ENCODE results near the gene ZMAT1. TPM values are rescaled to one million over a fixed set of nuclear protein-coding genes. Genes with fewer than 3 reads are reported as not detected.
"Not testable (repeated sequence)": the region's sequence is repeated elsewhere in the genome, so short reads cannot be mapped to it uniquely, and the experiment has no call there.

Gene ZMAT1
- 35.0 TPM for total RNA-seq

GRCh38 chrX:101931488-101932248, at the start of gene ZMAT1:
Gene ZMAT1 (minus strand): TSS chrX:101932027. CDS start chrX:101932008, 19 bp downstream.
- intact Hi-C loops (cut with DNase I): no loop called here
- peak; percentile 98 for DNase-seq (ENCODE audit: low spot score)
- peak; percentile 99 for ATAC-seq

- intact Hi-C loops (cut with DNase I): no loop called here
- ATAC-seq: no peak
- DNase-seq (ENCODE audit: low spot score): no peak
These were observed 45.3 kb upstream of the ZMAT1 start for GRCh38 chrX:101977106-101977505.

GRCh38 chrX:101973066-101973465, 41.2 kb upstream of the ZMAT1 start:
- ATAC-seq: no peak
- intact Hi-C loops (cut with DNase I): no loop called here
- no peak for DNase-seq (ENCODE audit: low spot score)

GRCh38 chrX:101964923-101965539, 33.2 kb upstream of the ZMAT1 start:
- ATAC-seq; intact Hi-C loops (cut with DNase I); DNase-seq (ENCODE audit: low spot score): not testable (repeated sequence)

GRCh38 chrX:101958139-101958538, 26.3 kb upstream of the ZMAT1 start:
- ATAC-seq (no peak), DNase-seq (ENCODE audit: low spot score) (no peak)
- intact Hi-C loops (cut with DNase I): no loop called here

- DNase-seq (ENCODE audit: low spot score): no peak
- ATAC-seq: no peak
- intact Hi-C loops (cut with DNase I): no loop called here
These were observed 25.3 kb upstream of the ZMAT1 start for GRCh38 chrX:101957174-101957573.

GRCh38 chrX:101956556-101956955, 24.7 kb upstream of the ZMAT1 start:
- DNase-seq (ENCODE audit: low spot score) (no peak), ATAC-seq (no peak)
- intact Hi-C loops (cut with DNase I): no loop called here

- ATAC-seq (no peak), DNase-seq (ENCODE audit: low spot score) (no peak)
- intact Hi-C loops (cut with DNase I): no loop called here
These were observed 18.8 kb upstream of the ZMAT1 start for GRCh38 chrX:101950581-101950980.

- no peak for ATAC-seq
- no peak for DNase-seq (ENCODE audit: low spot score)
- intact Hi-C loops (cut with DNase I): no loop called here
These were observed 383 bp upstream of the ZMAT1 start for GRCh38 chrX:101932249-101932570.

- ATAC-seq (peak; percentile 4), DNase-seq (ENCODE audit: low spot score) (no peak)
- intact Hi-C loops (cut with DNase I): no loop called here
These were observed 715 bp downstream of the ZMAT1 start for GRCh38 chrX:101931136-101931487.

- intact Hi-C loops (cut with DNase I): no loop called here
- no peak for DNase-seq (ENCODE audit: low spot score)
- no peak for ATAC-seq
These were observed 6.1 kb downstream of the ZMAT1 start for GRCh38 chrX:101925733-101926132.

- no peak for DNase-seq (ENCODE audit: low spot score)
- ATAC-seq: no peak
- intact Hi-C loops (cut with DNase I): no loop called here
These were observed 13.1 kb downstream of the ZMAT1 start for GRCh38 chrX:101918751-101919150.

GRCh38 chrX:101906136-101906796, 25.6 kb downstream of the ZMAT1 start:
- DNase-seq (ENCODE audit: low spot score) (no peak), ATAC-seq (no peak)
- intact Hi-C loops (cut with DNase I): no loop called here

GRCh38 chrX:101904996-101905395, 26.8 kb downstream of the ZMAT1 start:
- intact Hi-C loops (cut with DNase I): no loop called here
- ATAC-seq (no peak), DNase-seq (ENCODE audit: low spot score) (no peak)

Other genes starting within 250 kb of the ZMAT1 start
- 6.2 TPM for gene TCEAL2, start 193.7 kb upstream of the ZMAT1 start, total RNA-seq
- not detected for gene TCEAL6, start 210.5 kb upstream of the ZMAT1 start, total RNA-seq
- gene BEX5, start 223.9 kb upstream of the ZMAT1 start, total RNA-seq: 1.0 TPM

Measured in sciatic nerve (tissue), 2 donors.